HG03439 (cell line): Measurements from ENCODE around the gene C1orf115.
"Not testable (repeated sequence)": the region's sequence is repeated elsewhere in the genome, so short reads cannot be mapped to it uniquely, and the experiment has no call there.

Experiments used
- ATAC-seq: cut with Tn5 transposase; IDR thresholded peaks from one replicate; pipeline ENCODE4 v1.9.1; 2021; ENCODE audit warnings: mild to moderate bottlenecking, moderate library complexity; ENCODE audit not compliant: unreplicated experiment

Gene C1orf115

DNA sequence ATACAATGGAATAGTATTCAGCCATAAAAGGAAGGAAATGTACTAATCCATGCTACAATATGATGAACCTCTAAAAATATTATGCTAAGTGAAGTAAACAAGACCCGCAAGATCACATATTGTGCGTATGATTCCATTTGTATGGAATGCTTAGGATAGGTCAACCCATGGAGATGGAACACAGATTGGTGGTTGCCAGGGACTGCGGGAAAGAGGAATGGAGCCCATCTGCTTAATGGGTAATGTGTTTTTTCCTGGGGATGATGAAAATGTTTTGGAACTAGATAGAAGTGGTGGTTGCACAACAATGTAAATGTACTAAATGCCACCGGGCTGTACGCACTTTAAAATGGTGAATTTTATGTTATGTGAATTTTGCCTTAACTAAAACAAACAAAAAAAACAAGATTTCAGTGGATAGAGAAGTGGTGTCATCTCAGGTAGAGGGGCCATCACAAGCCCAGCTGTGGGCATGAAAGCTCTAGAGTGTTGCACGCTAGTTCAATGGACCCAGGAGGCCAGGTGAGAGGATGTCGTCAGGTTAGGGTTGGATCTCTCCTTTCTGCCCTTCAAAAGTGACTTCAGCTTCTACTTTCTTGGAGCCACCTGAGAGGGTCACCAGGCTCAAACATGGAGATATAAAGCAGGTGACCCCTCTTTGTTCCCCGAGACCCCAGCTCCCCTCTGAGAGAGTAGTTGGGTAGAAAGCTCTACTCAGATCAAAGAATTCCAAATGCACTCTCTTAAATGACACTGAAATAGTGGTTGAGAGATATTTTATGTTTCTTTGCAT is 2.5 kb downstream of the C1orf115 start:
- ATAC-seq, result no peak

- ATAC-seq, result no peak
Measured at GRCh38 chr1:220694866-220695382, 4.8 kb downstream of the C1orf115 start.

GRCh38 chr1:220695426-220695825 is 5.3 kb downstream of the C1orf115 start:
- ATAC-seq, result no peak

GRCh38 chr1:220696226-220696862 is 6.2 kb downstream of the C1orf115 start:
- ATAC-seq, result no peak

- ATAC-seq, result no peak
Measured at GRCh38 chr1:220696863-220697231, 6.7 kb downstream of the C1orf115 start.

DNA sequence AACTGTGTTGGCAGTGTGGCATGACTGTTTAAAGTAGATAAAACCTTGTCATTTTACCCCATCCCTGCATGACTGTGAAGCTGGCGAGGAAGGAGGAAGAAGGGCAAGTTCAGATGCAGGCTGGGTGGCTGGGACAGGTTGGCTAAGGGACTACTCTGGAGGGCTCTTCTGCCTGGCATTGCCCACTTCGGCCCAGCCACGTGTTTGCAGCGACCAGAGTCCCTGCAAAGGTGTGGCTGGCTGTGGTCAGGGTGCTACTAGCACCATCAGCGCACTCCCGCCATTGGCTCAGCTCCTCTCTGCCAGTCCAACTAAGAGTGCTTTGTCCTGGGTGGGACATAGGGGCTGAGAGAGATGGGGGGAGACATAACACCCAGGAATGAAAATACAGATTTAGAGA is 7.2 kb downstream of the C1orf115 start:
- ATAC-seq, result no peak

- ATAC-seq, result no peak
Measured at GRCh38 chr1:220698607-220699016, 8.4 kb downstream of the C1orf115 start.

- ATAC-seq, result no peak
Measured at GRCh38 chr1:220699044-220699443, 8.9 kb downstream of the C1orf115 start.

- no peak for ATAC-seq
Measured at GRCh38 chr1:220700556-220701179, 10.5 kb downstream of the C1orf115 start.

- ATAC-seq, result no peak
Measured at GRCh38 chr1:220701974-220702373, 11.8 kb downstream of the C1orf115 start.

- ATAC-seq, result no peak
Measured at GRCh38 chr1:220702733-220703270, 12.6 kb downstream of the C1orf115 start.

- ATAC-seq, result no peak
Measured at GRCh38 chr1:220703305-220703704, 13.1 kb downstream of the C1orf115 start.

DNA sequence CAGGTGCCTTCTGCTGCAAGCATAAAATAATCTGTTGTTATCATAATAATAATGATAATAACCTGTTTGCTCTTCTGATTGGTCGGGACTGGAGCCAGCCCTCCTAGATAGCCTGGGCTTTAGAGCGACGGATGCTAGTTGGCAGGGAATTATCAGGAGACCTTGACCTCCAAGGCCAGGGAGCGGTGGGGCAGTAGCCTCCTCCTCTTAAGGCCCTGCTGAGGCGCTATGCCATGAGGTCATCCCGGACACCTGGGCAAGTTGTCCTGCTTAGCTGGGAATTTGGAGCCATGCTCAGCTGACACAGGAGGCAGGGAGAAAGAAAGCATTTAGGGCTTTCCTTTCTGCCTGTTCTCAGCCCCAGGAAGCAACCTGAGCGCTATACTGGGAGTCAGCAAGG is 15.6 kb downstream of the C1orf115 start:
- no peak for ATAC-seq

- ATAC-seq, result no peak
Measured at GRCh38 chr1:220706480-220706879, 16.3 kb downstream of the C1orf115 start.

GRCh38 chr1:220707160-220707559 is 17.0 kb downstream of the C1orf115 start:
- no peak for ATAC-seq

- no peak for ATAC-seq
Measured at GRCh38 chr1:220708244-220708643, 18.1 kb downstream of the C1orf115 start.

DNA sequence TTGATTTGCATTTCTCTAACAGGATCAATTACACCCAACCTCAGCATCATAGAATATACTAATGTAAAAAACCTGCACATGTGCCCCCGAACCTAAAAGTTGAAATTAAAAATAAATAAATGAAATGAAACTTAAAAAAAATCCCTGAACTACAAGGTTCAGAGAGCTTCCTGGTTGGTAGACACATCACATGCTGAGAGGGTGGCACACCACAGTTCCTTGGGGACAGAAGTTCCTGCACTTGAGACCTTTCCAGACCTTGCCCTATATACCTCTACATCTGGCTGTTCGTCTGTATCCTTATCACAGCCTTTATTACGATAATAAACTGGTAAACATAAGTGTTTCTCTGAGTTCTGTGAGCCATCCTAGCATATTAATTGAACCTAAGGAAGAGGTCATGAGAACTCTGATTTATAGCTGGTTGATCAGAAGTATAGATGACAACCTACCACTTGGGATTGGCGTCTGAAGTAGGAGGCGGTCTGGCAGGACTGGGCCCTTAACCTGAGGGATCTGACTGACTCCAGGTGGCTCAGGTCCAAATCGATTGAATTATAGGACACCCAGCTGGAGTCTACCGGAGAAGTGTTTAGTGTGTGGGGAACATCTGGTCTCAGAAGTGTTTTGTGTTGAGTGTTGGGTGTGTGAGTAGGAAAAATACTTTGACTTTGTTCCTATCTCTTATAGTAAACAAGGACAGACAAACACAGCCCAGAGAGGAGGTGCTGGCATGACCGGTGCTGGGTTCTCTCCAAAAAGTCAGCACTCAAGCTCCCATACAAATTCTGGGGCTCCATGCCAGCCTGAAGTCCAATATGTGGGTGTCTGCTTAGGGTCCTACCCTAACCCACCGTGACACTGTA is 19.0 kb downstream of the C1orf115 start:
- no peak for ATAC-seq

DNA sequence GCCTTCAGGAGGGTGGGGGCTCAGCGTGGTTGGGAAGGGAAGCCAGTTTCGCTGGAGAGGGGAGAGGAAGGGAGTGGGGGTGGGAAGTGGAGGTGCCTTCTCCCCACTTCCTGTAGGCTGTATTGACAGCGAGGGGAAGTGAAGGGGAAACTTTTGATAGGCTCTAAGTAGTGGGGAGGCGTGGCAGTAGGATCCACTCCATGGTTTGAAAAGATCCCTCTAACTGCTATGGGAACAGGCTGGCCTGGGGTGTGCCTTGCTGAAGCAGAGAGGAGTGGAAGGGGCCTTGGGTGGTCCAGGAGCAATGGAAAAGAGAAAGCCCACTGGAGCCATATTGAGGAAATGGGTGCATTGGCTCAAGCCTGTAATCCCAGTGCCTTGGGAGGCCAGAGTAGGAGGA is 20.2 kb downstream of the C1orf115 start:
- ATAC-seq, result no peak

DNA sequence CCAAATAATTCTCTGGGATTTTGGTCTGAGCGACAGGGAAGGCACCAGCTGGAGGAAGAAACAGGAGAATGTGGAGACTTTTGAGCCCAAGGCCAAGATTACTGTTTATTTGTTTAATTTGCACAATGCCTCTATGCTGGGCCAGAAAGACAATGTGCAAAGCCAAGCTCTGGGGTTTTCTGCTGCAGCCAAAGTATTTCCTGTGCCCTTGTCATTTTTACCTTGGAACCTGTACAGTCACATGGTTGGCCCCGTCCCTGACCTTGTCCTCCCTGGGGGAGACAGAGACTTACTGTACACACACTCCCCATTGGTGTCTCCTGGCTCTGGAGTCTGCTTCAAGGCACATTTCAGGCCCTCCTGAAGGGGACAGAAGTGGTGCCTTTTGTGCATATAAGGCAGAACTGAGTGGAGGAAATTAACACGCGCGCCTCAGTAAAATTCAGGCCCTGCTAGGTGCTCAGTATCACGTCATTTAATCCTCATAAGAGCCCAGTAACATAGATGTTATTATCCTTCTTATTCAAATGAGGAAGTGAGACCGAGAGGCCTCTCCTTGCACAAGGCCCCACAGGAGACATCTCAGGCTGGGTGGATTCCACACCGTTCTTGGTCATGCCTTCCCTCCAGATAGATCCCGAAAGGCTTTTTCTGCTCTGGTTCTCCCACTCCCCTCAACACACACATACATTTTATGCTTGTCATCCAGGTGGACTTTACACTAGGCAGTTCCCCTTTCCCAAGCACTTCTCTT is 21.1 kb downstream of the C1orf115 start:
- peak; percentile 70 for ATAC-seq

GRCh38 chr1:220715986-220716385 is 25.8 kb downstream of the C1orf115 start:
- not testable (repeated sequence) for ATAC-seq
